Body of pancreas (tissue), 4 donors: ENCODE data around the gene LPP. TPM values are rescaled to one million over a fixed set of nuclear protein-coding genes. Genes with fewer than 3 reads are reported as not detected.

Experiments
- ATAC-seq: fragments of 150-250 bp; one replicate; pipeline ENCODE4 v1.9.1; 2016
- DNase-seq, 4 donors: peaks; one replicate each; pipeline ENCODE4 v3.0.0-alpha.2; 2019
- H3K27ac ChIP-seq, 4 donors: fragments of 200-600 bp; sonication (generic); 1 replicate in 3 of 4; 2 replicates in 1 of 4; pipeline versions ENCODE4 v1.5.1 to v1.6.1; 2016 to 2019; ENCODE audit warnings: mild to moderate bottlenecking in 1 of 4, mixed read lengths in 1 of 4, moderate library complexity in 1 of 4
- H3K27me3 ChIP-seq, 2 donors: fragments of 200-600 bp; sonication (generic); one replicate each; pipeline ENCODE4 v1.6.0; 2016; ENCODE audit warnings: mild to moderate bottlenecking in 1 of 2
- H3K36me3 ChIP-seq, 2 donors: fragments of 200-600 bp; sonication (generic); replicated peaks in 1 of 2; 2 replicates each; pipeline ENCODE4 v1.5.1; 2016; ENCODE audit warnings: low read depth in 2 of 2; ENCODE audit not compliant: insufficient read depth in 1 of 2
- H3K4me1 ChIP-seq: fragments of 200-600 bp; sonication (generic); one replicate; pipeline ENCODE4 v1.6.0; 2016
- H3K4me3 ChIP-seq, 2 donors: fragments of 200-600 bp; sonication (generic); 1 replicate in 1 of 2; 2 replicates in 1 of 2; pipeline ENCODE4 v1.5.1; 2016 to 2019
- H3K9me3 ChIP-seq, 3 donors: fragments of 200-600 bp; sonication (generic); 1 replicate in 2 of 3; 2 replicates in 1 of 3; pipeline ENCODE4 v1.5.1; 2016
- CTCF ChIP-seq, 7 experiments: fragments of 450-650 bp in 4 of 7; fragments of 200-600 bp in 3 of 7; sonication (generic) in 3 of 7; IDR thresholded peaks; one replicate each; pipeline ENCODE4 v1.5.1; 2016 to 2019; ENCODE audit warnings: antibody characterized with exemption in 7 of 7
- POLR2A ChIP-seq, 3 donors: fragments of 450-650 bp; IDR thresholded peaks; one replicate each; pipeline ENCODE4 v1.6.1; 2016; ENCODE audit warnings: antibody characterized with exemption in 3 of 3, mild to moderate bottlenecking in 2 of 3
- WGBS, 2 donors: methylation state at CpG; one replicate each; pipeline ENCODE4 v1.1.5; 2017; 5-methylcytosine and 5-hydroxymethylcytosine counted together
- intact Hi-C: fragments of 100-400 bp; cut with DNase I; formaldehyde crosslinking; loops from one replicate; pipeline ENCODE4 v1.15.1; 2023
- total RNA-seq, 2 donors: library from RNA; depleted of rRNA; stranded (reverse); fragments of >200 nt; gene quantifications; one replicate each; pipeline ENCODE4 v1.1.0, GENCODE V29; 2016

Gene LPP
- total RNA-seq, 2 donors from 2014 or later: 60.6 to 65.1 TPM

GRCh38 chr3:188889054-188889491, 735.1 kb downstream of the LPP start:
- no peak for DNase-seq
- no peak overlapping the region for H3K4me3 ChIP-seq
- no peak for ATAC-seq
- no peaks in the 10 kb centered on the region for H3K4me1 ChIP-seq
- intact Hi-C loops: no loop called here
- 94 to 95% methylated on average over 4 of the region's 4 CpGs for WGBS, 2 donors
- H3K27me3 ChIP-seq: no peaks in the 10 kb centered on the region
- H3K36me3 ChIP-seq: no peaks in the 10 kb centered on the region
- TF ChIP-seq POLR2A (IDR thresholded peaks at IDR 0.05) (no peak), CTCF (IDR thresholded peaks at IDR 0.05) (no peak)
- H3K9me3 ChIP-seq: no peaks in the 10 kb centered on the region
- no peak overlapping the region for H3K27ac ChIP-seq

- ATAC-seq: no peak
- Histone ChIP-seq H3K36me3 (no peaks in the 10 kb centered on the region), H3K27ac (no peak overlapping the region), H3K4me1 (no peaks in the 10 kb centered on the region), H3K9me3 (no peaks in the 10 kb centered on the region), H3K27me3 (no peaks in the 10 kb centered on the region), H3K4me3 (no peak overlapping the region)
- WGBS, 2 donors: 90 to 94% methylated on average over 2 of the region's 2 CpGs
- TF ChIP-seq POLR2A (IDR thresholded peaks at IDR 0.05): no peak
- no peak for TF ChIP-seq CTCF (IDR thresholded peaks at IDR 0.05)
- DNase-seq: no peak
- intact Hi-C loops: no loop called here
Measured at GRCh38 chr3:188890572-188891270, 736.8 kb downstream of the LPP start.

GRCh38 chr3:188899881-188900280, 745.9 kb downstream of the LPP start:
- H3K4me1 ChIP-seq: no peaks in the 10 kb centered on the region
- intact Hi-C loops: no loop called here
- no peak overlapping the region for H3K27ac ChIP-seq
- no peak for TF ChIP-seq CTCF (IDR thresholded peaks at IDR 0.05)
- TF ChIP-seq POLR2A (IDR thresholded peaks at IDR 0.05): no peak
- no peaks in the 10 kb centered on the region for H3K36me3 ChIP-seq
- ATAC-seq (no peak), DNase-seq (no peak)
- H3K4me3 ChIP-seq: no peak overlapping the region
- H3K27me3 ChIP-seq: no peaks in the 10 kb centered on the region
- H3K9me3 ChIP-seq: no peaks in the 10 kb centered on the region
- 79% methylated on average over 6 of the region's 6 CpGs for WGBS, 2 donors

GRCh38 chr3:188900421-188900951, 746.5 kb downstream of the LPP start:
- ATAC-seq: no peak
- H3K4me3 ChIP-seq: no peak overlapping the region
- DNase-seq: no peak
- no peaks in the 10 kb centered on the region for H3K9me3 ChIP-seq
- WGBS, 2 donors: 84 to 91% methylated on average over 2 of the region's 2 CpGs
- H3K27me3 ChIP-seq: no peaks in the 10 kb centered on the region
- H3K36me3 ChIP-seq: no peaks in the 10 kb centered on the region
- peak overlapping the region in 1 of 4 donors; percentile 54 for H3K27ac ChIP-seq
- no peaks in the 10 kb centered on the region for H3K4me1 ChIP-seq
- no peak for TF ChIP-seq CTCF (IDR thresholded peaks at IDR 0.05)
- TF ChIP-seq POLR2A (IDR thresholded peaks at IDR 0.05): no peak
- intact Hi-C loops: no loop called here

GRCh38 chr3:188901126-188901525, 747.2 kb downstream of the LPP start:
- H3K36me3 ChIP-seq: no peaks in the 10 kb centered on the region
- intact Hi-C loops: no loop called here
- WGBS, 2 donors: 60 to 70% methylated on average over 6 of the region's 6 CpGs
- no peaks in the 10 kb centered on the region for H3K9me3 ChIP-seq
- H3K4me3 ChIP-seq: no peak overlapping the region
- no peaks in the 10 kb centered on the region for H3K27me3 ChIP-seq
- TF ChIP-seq POLR2A (IDR thresholded peaks at IDR 0.05) (no peak), CTCF (IDR thresholded peaks at IDR 0.05) (no peak)
- ATAC-seq (no peak), DNase-seq (peak in 1 of 4 donors; percentile 10)
- no peaks in the 10 kb centered on the region for H3K4me1 ChIP-seq
- H3K27ac ChIP-seq: peak overlapping the region in 1 of 4 donors; percentile 54
